ENCODE data around the gene SNUPN. TPM values are rescaled to one million over a fixed set of nuclear protein-coding genes. Genes with fewer than 3 reads are reported as not detected.

Gene SNUPN
- total RNA-seq = 10.1 TPM

DNA sequence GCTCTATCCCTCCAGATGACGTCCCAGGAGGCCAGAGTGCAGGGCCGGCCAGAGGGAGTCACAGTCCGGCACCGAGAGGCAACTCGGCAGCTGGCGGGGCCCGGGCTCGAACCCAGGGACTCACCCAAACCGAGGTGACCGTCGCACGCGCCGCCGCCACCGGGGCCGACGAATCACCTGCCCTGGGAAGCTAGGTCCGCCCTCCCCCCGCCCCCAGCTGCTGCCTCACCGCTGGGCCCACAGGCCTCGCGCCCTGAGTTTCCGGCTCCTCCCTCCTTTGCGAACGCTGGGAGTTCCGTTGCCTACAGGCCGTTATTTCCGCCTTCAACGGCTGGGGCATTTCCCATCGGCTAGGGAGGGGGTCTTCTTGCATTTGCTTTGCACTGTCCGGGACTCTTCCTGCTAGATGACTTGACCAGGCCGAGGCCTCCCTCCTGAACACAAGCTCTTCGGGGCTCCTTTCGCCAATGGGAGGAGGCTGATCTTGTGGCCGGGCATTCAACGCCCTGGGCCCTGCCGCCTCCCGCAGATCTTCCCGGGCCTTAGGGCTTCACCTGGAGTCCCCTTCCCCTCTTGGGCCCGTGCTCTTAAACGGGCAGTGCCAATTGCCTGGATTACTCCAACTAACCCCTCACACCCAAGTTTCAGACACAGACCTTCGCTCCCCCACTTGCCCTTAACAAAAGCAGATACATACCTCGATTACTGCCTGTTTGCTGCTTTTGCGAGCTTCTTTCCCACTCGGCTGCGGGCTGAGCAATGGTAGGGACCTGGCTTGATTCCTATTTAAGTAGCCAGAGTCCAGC, at the start of gene SNUPN:
Gene SNUPN (minus strand): TSS at position 184 of the 806 bp plus-strand sequence. CDS start 4,674 bp downstream, outside the sequence.
- Histone ChIP-seq H3K4me3 (ENCODE audit: low read length) (peak within 1 kb of the TSS; percentile 96), H3K27me3 (ENCODE audit: insufficient read depth, low read length) (no peaks in the 10 kb centered on the region), H3K9me3 (ENCODE audit: low read depth, low read length) (no peaks in the 10 kb centered on the region), H3K4me1 (ENCODE audit: insufficient read depth, low read length) (peaks cover 38% of the 10 kb centered on the region)

- Histone ChIP-seq H3K9me3 (ENCODE audit: low read depth, low read length) (no peaks in the 10 kb centered on the region), H3K4me1 (ENCODE audit: insufficient read depth, low read length) (no peaks in the 10 kb centered on the region), H3K27me3 (ENCODE audit: insufficient read depth, low read length) (no peaks in the 10 kb centered on the region), H3K4me3 (ENCODE audit: low read length) (no peak overlapping the region)
Observed at GRCh38 chr15:75674366-75674765, 48.8 kb upstream of the SNUPN start.

DNA sequence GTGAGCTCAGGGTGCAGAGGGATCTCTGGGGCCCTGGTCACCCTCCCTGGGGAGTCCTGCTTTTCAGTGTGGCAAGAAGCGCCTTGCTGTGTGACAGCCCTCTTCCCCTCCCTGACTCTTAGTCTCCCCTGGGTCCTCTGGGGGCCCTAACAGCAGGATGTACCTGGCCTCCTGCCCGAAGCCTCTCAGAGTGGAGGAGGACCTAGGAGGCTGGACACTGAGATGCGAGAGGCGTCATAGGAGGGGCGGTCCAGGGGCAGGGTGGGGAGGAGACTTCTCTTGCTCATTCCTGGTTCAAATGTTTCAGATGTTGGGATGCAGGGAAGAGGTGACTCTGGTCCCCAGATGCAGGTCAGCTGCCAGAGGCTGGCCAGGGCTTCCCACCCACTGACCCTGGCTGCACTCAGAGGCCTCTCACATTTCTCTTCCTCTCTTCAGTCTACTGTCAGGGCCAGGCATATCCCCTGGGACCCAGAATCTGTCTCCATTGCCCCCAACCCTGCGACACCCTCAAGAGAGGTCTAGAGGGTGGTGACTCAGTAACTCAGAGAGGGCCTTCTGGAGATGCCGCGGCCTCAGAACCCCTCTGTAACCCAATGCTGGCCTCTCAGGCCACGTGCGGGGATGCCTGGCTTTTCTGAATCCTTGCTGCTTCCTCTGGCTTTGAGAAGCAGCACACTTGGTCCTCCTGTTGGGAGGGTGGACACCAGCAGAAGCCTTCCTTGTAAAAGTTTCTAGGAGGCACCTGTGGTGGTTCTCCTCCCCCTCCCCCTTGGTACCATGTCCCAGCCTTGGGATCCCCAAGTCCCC, 48.1 kb upstream of the SNUPN start:
- Histone ChIP-seq H3K4me1 (ENCODE audit: insufficient read depth, low read length) (no peaks in the 10 kb centered on the region), H3K4me3 (ENCODE audit: low read length) (no peak overlapping the region), H3K27me3 (ENCODE audit: insufficient read depth, low read length) (no peaks in the 10 kb centered on the region), H3K9me3 (ENCODE audit: low read depth, low read length) (no peaks in the 10 kb centered on the region)

GRCh38 chr15:75672646-75673425, 47.3 kb upstream of the SNUPN start:
- Histone ChIP-seq H3K4me3 (ENCODE audit: low read length) (no peak overlapping the region), H3K9me3 (ENCODE audit: low read depth, low read length) (no peaks in the 10 kb centered on the region), H3K27me3 (ENCODE audit: insufficient read depth, low read length) (no peaks in the 10 kb centered on the region), H3K4me1 (ENCODE audit: insufficient read depth, low read length) (no peaks in the 10 kb centered on the region)

DNA sequence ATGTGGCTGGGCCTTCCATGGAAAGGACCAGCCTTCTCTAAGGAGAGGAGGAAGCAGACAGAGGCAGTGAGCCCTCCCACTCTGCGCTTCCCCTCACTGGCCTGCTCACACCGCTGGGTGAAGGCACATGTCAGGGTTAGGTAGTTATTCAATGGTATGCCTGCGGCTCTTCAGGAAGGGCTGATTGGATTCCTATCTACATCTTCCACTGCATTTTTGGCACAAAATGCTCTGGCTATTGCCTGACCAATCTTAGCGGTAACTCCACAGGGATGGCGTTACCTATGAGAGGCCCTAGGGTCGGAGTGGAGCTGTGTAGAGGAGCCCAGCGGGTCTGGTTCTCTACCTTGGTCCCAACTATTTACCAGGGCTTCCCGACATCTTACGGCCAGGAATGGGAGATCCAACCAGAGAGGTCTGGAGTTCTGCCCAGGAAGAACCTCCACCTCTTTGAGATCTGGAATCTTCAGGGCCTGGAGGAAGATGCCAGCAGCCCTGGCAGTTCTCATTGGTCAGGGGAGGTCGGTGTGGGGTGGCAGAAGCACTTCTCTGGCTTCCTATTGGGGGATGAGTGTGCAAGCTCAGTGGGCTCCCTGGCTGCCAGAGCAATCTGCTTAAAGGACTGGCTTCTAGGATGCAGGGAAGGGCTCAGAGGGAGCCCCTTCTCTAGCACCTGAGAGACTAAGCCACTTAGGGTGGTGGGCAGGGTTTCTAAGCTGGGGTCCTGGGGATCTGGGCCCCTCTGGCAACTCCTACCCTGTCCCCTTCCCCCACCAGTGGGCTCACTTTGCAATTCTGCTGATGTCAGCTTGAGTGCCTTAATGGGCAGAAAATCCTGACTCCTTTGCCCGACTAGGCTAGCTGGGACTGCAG, 46.4 kb upstream of the SNUPN start:
- H3K4me1 ChIP-seq (ENCODE audit: insufficient read depth, low read length) = no peaks in the 10 kb centered on the region
- no peak overlapping the region for H3K4me3 ChIP-seq (ENCODE audit: low read length)
- no peaks in the 10 kb centered on the region for H3K9me3 ChIP-seq (ENCODE audit: low read depth, low read length)
- H3K27me3 ChIP-seq (ENCODE audit: insufficient read depth, low read length) = no peaks in the 10 kb centered on the region

DNA sequence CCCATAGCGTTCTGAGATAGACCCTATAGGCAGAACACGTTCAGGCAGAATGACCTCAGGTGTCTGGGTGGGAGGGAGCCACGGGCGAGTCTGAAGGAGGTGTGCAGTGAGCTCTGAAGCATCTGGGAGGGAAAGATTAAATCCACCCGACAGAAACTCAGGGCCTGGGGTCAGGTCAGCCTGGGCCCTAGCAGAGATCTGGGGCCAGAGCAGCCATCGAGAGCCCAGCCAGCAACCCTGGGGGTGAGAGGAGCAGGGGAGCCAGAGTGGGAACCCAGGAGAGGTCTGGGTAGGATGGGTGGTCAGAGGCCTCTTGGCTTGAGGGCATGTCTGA, 44.3 kb upstream of the SNUPN start:
- no peaks in the 10 kb centered on the region for H3K4me1 ChIP-seq (ENCODE audit: insufficient read depth, low read length)

GRCh38 chr15:75669191-75669878, 43.8 kb upstream of the SNUPN start:
- no peak overlapping the region for H3K4me3 ChIP-seq (ENCODE audit: low read length)
- no peaks in the 10 kb centered on the region for H3K4me1 ChIP-seq (ENCODE audit: insufficient read depth, low read length)
- no peaks in the 10 kb centered on the region for H3K27me3 ChIP-seq (ENCODE audit: insufficient read depth, low read length)
- no peaks in the 10 kb centered on the region for H3K9me3 ChIP-seq (ENCODE audit: low read depth, low read length)

More for the DNA sequence above, 44.3 kb upstream of the SNUPN start:
- H3K9me3 ChIP-seq (ENCODE audit: low read depth, low read length) = no peaks in the 10 kb centered on the region
- H3K27me3 ChIP-seq (ENCODE audit: insufficient read depth, low read length) = no peaks in the 10 kb centered on the region
- no peak overlapping the region for H3K4me3 ChIP-seq (ENCODE audit: low read length)

GRCh38 chr15:75666823-75667501, 41.4 kb upstream of the SNUPN start:
- H3K4me1 ChIP-seq (ENCODE audit: insufficient read depth, low read length) = no peaks in the 10 kb centered on the region
- H3K4me3 ChIP-seq (ENCODE audit: low read length) = no peak overlapping the region
- no peaks in the 10 kb centered on the region for H3K27me3 ChIP-seq (ENCODE audit: insufficient read depth, low read length)
- H3K9me3 ChIP-seq (ENCODE audit: low read depth, low read length) = no peaks in the 10 kb centered on the region

DNA sequence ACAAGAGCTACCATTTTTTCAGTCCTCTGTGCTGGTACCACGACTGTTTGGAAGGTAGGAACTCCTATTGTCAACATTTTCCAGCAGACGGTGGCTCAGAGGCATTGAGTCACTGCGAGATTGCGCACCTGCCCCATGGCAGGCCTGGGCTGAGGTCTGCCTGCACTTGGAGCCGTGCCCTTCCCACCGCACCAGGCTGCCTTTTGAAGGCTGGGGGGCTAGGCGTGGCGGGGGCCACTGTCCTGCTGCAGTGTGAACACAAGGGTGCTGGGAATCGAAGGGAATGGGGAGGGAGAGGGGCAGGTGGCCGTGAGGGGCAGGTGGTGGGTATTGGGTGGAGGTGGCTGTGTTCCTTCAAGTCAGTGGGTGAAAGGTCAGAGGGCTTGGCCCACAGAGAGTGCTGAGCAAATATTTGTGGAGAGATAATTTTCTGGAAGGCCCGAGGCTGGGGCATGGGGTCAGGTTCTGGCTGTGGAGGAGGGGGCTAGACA, 38.5 kb upstream of the SNUPN start:
- Histone ChIP-seq H3K4me3 (ENCODE audit: low read length) (no peak overlapping the region), H3K27me3 (ENCODE audit: insufficient read depth, low read length) (no peaks in the 10 kb centered on the region), H3K9me3 (ENCODE audit: low read depth, low read length) (no peaks in the 10 kb centered on the region), H3K4me1 (ENCODE audit: insufficient read depth, low read length) (no peaks in the 10 kb centered on the region)

GRCh38 chr15:75662823-75663519, 37.4 kb upstream of the SNUPN start:
- Histone ChIP-seq H3K27me3 (ENCODE audit: insufficient read depth, low read length) (no peaks in the 10 kb centered on the region), H3K4me1 (ENCODE audit: insufficient read depth, low read length) (no peaks in the 10 kb centered on the region), H3K4me3 (ENCODE audit: low read length) (no peak overlapping the region), H3K9me3 (ENCODE audit: low read depth, low read length) (no peaks in the 10 kb centered on the region)

DNA sequence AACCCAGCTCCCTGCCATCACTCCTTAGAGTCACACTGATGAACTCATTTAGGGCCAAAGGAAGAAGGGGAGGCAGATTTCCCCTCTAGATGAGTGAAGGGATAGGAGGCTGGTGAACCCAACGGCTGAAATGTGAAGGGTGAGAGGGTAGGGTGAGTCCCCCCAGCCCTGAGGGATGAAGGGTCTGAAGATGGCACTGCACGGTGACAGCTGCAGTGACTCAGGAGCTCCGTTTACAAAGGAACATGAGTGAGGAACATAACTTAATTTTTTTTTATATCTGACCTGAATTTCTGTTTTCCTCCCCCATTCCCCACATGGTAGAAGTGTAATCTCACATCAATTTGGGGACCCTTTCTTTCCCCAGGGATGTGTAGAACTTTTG, 36.2 kb upstream of the SNUPN start:
- Histone ChIP-seq H3K27me3 (ENCODE audit: insufficient read depth, low read length) (no peaks in the 10 kb centered on the region), H3K4me3 (ENCODE audit: low read length) (no peak overlapping the region), H3K4me1 (ENCODE audit: insufficient read depth, low read length) (no peaks in the 10 kb centered on the region), H3K9me3 (ENCODE audit: low read depth, low read length) (no peaks in the 10 kb centered on the region)

DNA sequence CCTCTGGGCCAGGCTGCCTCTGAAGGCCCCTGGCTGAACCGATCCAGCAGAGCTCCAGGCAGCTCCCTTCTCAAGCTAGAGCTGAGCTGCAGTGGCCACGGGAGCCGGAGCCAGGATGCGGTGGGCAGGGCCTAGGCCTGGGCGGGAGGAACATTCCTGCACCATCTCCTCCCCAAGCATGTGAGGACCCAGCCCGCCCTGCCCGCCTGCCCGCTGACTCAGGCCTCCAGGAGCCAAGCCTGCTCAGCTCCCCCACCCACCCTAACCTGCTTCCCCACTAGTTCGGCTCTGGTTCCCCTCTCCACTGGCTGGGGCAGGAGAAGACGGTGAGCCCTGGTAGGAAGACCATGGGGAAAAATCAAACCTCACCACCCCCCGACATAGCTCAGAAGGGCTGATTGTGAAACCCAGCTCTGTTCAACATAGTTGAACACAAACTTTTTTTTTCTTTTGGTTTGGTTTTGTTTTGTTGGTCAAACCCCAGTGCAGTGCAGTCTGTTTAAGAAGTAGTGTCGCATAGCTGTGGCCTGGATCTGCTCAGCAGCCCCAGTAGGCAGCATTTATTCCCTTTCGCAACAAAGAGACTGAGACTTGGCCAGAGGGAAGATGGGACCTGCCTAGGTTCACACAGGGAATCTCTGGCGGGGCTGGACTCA, 35.7 kb upstream of the SNUPN start:
- Histone ChIP-seq H3K27me3 (ENCODE audit: insufficient read depth, low read length) (no peaks in the 10 kb centered on the region), H3K4me3 (ENCODE audit: low read length) (no peak overlapping the region), H3K9me3 (ENCODE audit: low read depth, low read length) (no peaks in the 10 kb centered on the region), H3K4me1 (ENCODE audit: insufficient read depth, low read length) (no peaks in the 10 kb centered on the region)

Measured in mononuclear cell (primary cell).